Stimulated activated CD4-positive, alpha-beta T cell treated with anti-CD3 and anti-CD28 coated beads, Interleukin-15, amount 100 ng/mL, for 1 hour (primary cell): Measurements from ENCODE around the gene PAK3.

Source experiments
- DNase-seq, 2 donors: peaks; one replicate each; pipeline ENCODE4 v3.0.0-alpha.2; 2020; ENCODE audit warnings: low read depth in 1 of 2, low spot score in 1 of 2

PAK3 gene

GRCh38 chrX:111095974-111096895 lies at the start of gene PAK3:
TSS of gene PAK3 (plus strand) at chrX:111096191. CDS start at chrX:111123104, 26,913 bp downstream.
- no peak for DNase-seq

- DNase-seq: no peak
These were observed 48.4 kb upstream of the PAK3 start for GRCh38 chrX:111047575-111047974.

GRCh38 chrX:111052478-111052877 lies 43.5 kb upstream of the PAK3 start:
- no peak for DNase-seq

GRCh38 chrX:111071542-111072277 lies 24.3 kb upstream of the PAK3 start:
- DNase-seq: no peak

GRCh38 chrX:111083081-111083480 lies 12.9 kb upstream of the PAK3 start:
- no peak for DNase-seq

- no peak for DNase-seq
These were observed 9.4 kb upstream of the PAK3 start for GRCh38 chrX:111086591-111087006.

- no peak for DNase-seq
These were observed 7.4 kb upstream of the PAK3 start for GRCh38 chrX:111088628-111089027.

GRCh38 chrX:111090458-111090857 lies 5.5 kb upstream of the PAK3 start:
- no peak for DNase-seq

GRCh38 chrX:111098874-111099273 lies 2.9 kb downstream of the PAK3 start:
- DNase-seq: peak; percentile 26 to 44

- DNase-seq: no peak
These were observed 4.2 kb downstream of the PAK3 start for GRCh38 chrX:111100191-111100590.

- no peak for DNase-seq
These were observed 5.6 kb downstream of the PAK3 start for GRCh38 chrX:111101580-111101979.

- DNase-seq: no peak
These were observed 6.6 kb downstream of the PAK3 start for GRCh38 chrX:111102636-111103035.

- no peak for DNase-seq
These were observed 7.3 kb downstream of the PAK3 start for GRCh38 chrX:111103246-111103645.

GRCh38 chrX:111110098-111110775 lies 14.2 kb downstream of the PAK3 start:
- no peak for DNase-seq

GRCh38 chrX:111114806-111115205 lies 18.8 kb downstream of the PAK3 start:
- no peak for DNase-seq

GRCh38 chrX:111116666-111117065 lies 20.7 kb downstream of the PAK3 start:
- DNase-seq: no peak

- no peak for DNase-seq
These were observed 23.4 kb downstream of the PAK3 start for GRCh38 chrX:111119341-111119740.

- no peak for DNase-seq
These were observed 27.1 kb downstream of the PAK3 start for GRCh38 chrX:111123125-111123524.

GRCh38 chrX:111123606-111124179 lies 27.7 kb downstream of the PAK3 start:
- no peak for DNase-seq

- DNase-seq: no peak
These were observed 28.4 kb downstream of the PAK3 start for GRCh38 chrX:111124418-111124817.

- DNase-seq: no peak
These were observed 31.0 kb downstream of the PAK3 start for GRCh38 chrX:111127038-111127437.
